ENCODE measurements around the gene KIFC1. TPM values are rescaled to one million over a fixed set of nuclear protein-coding genes. Genes with fewer than 3 reads are reported as not detected.

The KIFC1 gene
- total RNA-seq, 1 experiment from 2014 or later: 123 TPM

DNA sequence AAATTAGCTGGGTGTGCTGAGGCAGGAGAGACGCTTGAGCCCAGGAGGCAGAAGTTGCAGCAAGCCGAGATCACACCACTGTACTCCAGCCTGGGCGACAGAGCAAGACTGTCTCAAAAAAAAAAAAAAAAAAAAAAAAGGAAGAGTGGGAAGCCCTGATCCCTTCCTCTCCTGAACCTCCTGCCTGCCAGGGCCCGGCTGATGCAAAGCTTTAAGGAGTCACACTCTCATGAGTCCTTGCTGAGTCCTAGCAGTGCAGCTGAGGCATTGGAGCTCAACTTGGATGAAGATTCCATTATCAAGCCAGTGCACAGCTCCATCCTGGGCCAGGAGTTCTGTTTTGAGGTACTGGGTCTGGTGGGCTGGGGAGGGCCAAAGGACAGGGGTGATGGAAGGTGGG, 43.3 kb downstream of the KIFC1 start:
- POLR2A ChIA-PET (ENCODE audit: low non-redundant PET): no interaction called here
- TF ChIP-seq EZH2 (IDR thresholded peaks at IDR 0.05; ENCODE audit: borderline replicate concordance, low read depth, low read length, poor library complexity, severe bottlenecking): no peak
- TF ChIP-seq, protein P1, sequence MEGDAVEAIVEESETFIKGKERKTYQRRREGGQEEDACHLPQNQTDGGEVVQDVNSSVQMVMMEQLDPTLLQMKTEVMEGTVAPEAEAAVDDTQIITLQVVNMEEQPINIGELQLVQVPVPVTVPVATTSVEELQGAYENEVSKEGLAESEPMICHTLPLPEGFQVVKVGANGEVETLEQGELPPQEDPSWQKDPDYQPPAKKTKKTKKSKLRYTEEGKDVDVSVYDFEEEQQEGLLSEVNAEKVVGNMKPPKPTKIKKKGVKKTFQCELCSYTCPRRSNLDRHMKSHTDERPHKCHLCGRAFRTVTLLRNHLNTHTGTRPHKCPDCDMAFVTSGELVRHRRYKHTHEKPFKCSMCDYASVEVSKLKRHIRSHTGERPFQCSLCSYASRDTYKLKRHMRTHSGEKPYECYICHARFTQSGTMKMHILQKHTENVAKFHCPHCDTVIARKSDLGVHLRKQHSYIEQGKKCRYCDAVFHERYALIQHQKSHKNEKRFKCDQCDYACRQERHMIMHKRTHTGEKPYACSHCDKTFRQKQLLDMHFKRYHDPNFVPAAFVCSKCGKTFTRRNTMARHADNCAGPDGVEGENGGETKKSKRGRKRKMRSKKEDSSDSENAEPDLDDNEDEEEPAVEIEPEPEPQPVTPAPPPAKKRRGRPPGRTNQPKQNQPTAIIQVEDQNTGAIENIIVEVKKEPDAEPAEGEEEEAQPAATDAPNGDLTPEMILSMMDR (conservative IDR thresholded peaks at IDR 0.05; ENCODE audit: low read depth, low read length): no peak
- Histone ChIP-seq H3K27ac (ENCODE audit: low read depth, low read length, poor library complexity, severe bottlenecking) (no peak overlapping the region), H3K9me3 (ENCODE audit: low read depth, low read length, poor library complexity, severe bottlenecking) (no peaks in the 10 kb centered on the region), H3K4me3 (ENCODE audit: low read depth, low read length, poor library complexity, severe bottlenecking) (no peak overlapping the region), H3K36me3 (ENCODE audit: insufficient read depth, low read length, poor library complexity, severe bottlenecking) (peaks cover 45% of the 10 kb centered on the region), H3K27me3 (replicated peaks; ENCODE audit: insufficient read depth, low read depth, low read length, poor library complexity) (no peaks in the 10 kb centered on the region), H3K4me1 (ENCODE audit: insufficient read depth, low read length, poor library complexity, severe bottlenecking) (peaks cover 35% of the 10 kb centered on the region)
- intact Hi-C loops (cut with micrococcal nuclease; ENCODE audit: unreplicated experiment): no loop called here
- BruUV-seq (replicated peaks): no TSS peak
- CTCF ChIA-PET: no interaction called here
- no peak for DNase-seq (ENCODE audit: low spot score)

DNA sequence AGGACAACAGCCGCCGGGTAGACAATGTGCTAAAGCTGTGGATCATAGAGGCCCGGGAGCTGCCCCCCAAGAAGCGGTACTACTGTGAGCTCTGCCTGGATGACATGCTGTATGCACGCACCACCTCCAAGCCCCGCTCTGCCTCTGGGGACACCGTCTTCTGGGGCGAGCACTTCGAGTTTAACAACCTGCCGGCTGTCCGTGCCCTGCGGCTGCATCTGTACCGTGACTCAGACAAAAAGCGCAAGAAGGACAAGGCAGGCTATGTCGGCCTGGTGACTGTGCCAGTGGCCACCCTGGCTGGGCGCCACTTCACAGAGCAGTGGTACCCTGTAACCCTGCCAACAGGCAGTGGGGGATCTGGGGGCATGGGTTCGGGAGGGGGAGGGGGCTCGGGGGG, 46.0 kb downstream of the KIFC1 start:
- Histone ChIP-seq H3K36me3 (ENCODE audit: insufficient read depth, low read length, poor library complexity, severe bottlenecking) (peaks cover 60% of the 10 kb centered on the region), H3K27me3 (replicated peaks; ENCODE audit: insufficient read depth, low read depth, low read length, poor library complexity) (no peaks in the 10 kb centered on the region), H3K4me3 (ENCODE audit: low read depth, low read length, poor library complexity, severe bottlenecking) (no peak overlapping the region), H3K4me1 (ENCODE audit: insufficient read depth, low read length, poor library complexity, severe bottlenecking) (peaks cover 8% of the 10 kb centered on the region), H3K9me3 (ENCODE audit: low read depth, low read length, poor library complexity, severe bottlenecking) (no peaks in the 10 kb centered on the region), H3K27ac (ENCODE audit: low read depth, low read length, poor library complexity, severe bottlenecking) (no peak overlapping the region)
- ChIA-PET CTCF (no interaction called here), POLR2A (ENCODE audit: low non-redundant PET) (no interaction called here)
- TF ChIP-seq EZH2 (IDR thresholded peaks at IDR 0.05; ENCODE audit: borderline replicate concordance, low read depth, low read length, poor library complexity, severe bottlenecking): no peak
- TF ChIP-seq, protein P1 (conservative IDR thresholded peaks at IDR 0.05; ENCODE audit: low read depth, low read length): no peak
- intact Hi-C loops (cut with micrococcal nuclease; ENCODE audit: unreplicated experiment): no loop called here
- BruUV-seq (replicated peaks): no TSS peak
- DNase-seq (ENCODE audit: low spot score): no peak

DNA sequence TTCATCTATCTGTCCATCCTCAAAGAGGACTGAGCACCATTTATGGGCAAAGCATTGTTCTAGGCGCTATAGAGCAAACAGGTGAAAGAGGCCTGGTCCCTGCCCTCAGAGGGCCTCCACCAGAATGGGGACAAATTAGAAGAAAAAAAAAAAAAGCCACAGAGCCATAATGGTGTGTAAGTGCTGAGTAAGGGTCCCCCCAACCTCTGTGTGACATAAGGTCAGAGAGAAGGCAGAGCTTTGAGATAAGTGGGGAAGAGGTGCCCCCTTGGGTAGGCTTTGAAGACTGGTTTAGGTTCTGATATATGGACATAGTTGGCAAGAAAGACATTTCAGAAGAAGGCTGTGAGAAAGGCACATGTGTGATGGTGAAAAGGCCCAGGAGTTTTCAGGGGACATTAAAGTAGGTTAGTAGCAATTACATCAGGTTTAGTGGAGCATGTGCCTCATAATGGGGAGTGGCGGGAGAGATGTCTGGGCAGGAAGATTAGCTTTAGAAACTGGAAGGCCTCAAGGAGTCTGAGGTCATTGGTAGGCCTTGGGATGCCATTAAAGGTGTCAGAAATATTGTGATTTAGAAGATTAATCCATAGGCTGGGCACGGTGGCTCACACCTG, 47.5 kb downstream of the KIFC1 start:
- Histone ChIP-seq H3K4me3 (ENCODE audit: low read depth, low read length, poor library complexity, severe bottlenecking) (no peak overlapping the region), H3K27me3 (replicated peaks; ENCODE audit: insufficient read depth, low read depth, low read length, poor library complexity) (no peaks in the 10 kb centered on the region), H3K27ac (ENCODE audit: low read depth, low read length, poor library complexity, severe bottlenecking) (no peak overlapping the region), H3K4me1 (ENCODE audit: insufficient read depth, low read length, poor library complexity, severe bottlenecking) (no peaks in the 10 kb centered on the region), H3K9me3 (ENCODE audit: low read depth, low read length, poor library complexity, severe bottlenecking) (no peaks in the 10 kb centered on the region), H3K36me3 (ENCODE audit: insufficient read depth, low read length, poor library complexity, severe bottlenecking) (peaks cover 67% of the 10 kb centered on the region)
- POLR2A ChIA-PET (ENCODE audit: low non-redundant PET): no interaction called here
- TSS peak; percentile 19 for BruUV-seq (replicated peaks)
- no peak for TF ChIP-seq EZH2 (IDR thresholded peaks at IDR 0.05; ENCODE audit: borderline replicate concordance, low read depth, low read length, poor library complexity, severe bottlenecking)
- TF ChIP-seq, protein P1 (conservative IDR thresholded peaks at IDR 0.05; ENCODE audit: low read depth, low read length): no peak
- intact Hi-C loops (cut with micrococcal nuclease; ENCODE audit: unreplicated experiment): no loop called here
- no peak for DNase-seq (ENCODE audit: low spot score)
- CTCF ChIA-PET: no interaction called here
